ENCODE results near the gene NAV3.

NAV3 gene

GRCh38 chr12:78085542-78086182 lies 255.0 kb downstream of the NAV3 start:
- TF ChIP-seq TAF1 (IDR thresholded peaks at IDR 0.05; ENCODE audit: low read depth, low read length) (no peak), POU2F2 (IDR thresholded peaks at IDR 0.05; ENCODE audit: low read depth, low read length) (no peak), PAX5 (IDR thresholded peaks at IDR 0.05; ENCODE audit: insufficient read depth, low read length, severe bottlenecking) (no peak), SPI1 (IDR thresholded peaks at IDR 0.05; ENCODE audit: low read depth, low read length) (no peak), POLR2AphosphoS5 (IDR thresholded peaks at IDR 0.05; ENCODE audit: low read depth, low read length) (no peak), POLR2A (IDR thresholded peaks at IDR 0.05; ENCODE audit: low read depth, low read length) (no peak)
- FAIRE-seq = no peak
- DNase-seq (ENCODE audit: insufficient read length, low spot score) = no peak

GRCh38 chr12:78086553-78087362 lies 256.1 kb downstream of the NAV3 start:
- TF ChIP-seq PAX5 (IDR thresholded peaks at IDR 0.05; ENCODE audit: insufficient read depth, low read length, severe bottlenecking) (no peak), SPI1 (IDR thresholded peaks at IDR 0.05; ENCODE audit: low read depth, low read length) (no peak), POU2F2 (IDR thresholded peaks at IDR 0.05; ENCODE audit: low read depth, low read length) (no peak), TAF1 (IDR thresholded peaks at IDR 0.05; ENCODE audit: low read depth, low read length) (no peak), POLR2A (IDR thresholded peaks at IDR 0.05; ENCODE audit: low read depth, low read length) (no peak), POLR2AphosphoS5 (IDR thresholded peaks at IDR 0.05; ENCODE audit: low read depth, low read length) (no peak)
- DNase-seq (ENCODE audit: insufficient read length, low spot score) (no peak), FAIRE-seq (no peak)

- FAIRE-seq (no peak), DNase-seq (ENCODE audit: insufficient read length, low spot score) (no peak)
- TF ChIP-seq POLR2A (IDR thresholded peaks at IDR 0.05; ENCODE audit: low read depth, low read length) (no peak), POU2F2 (IDR thresholded peaks at IDR 0.05; ENCODE audit: low read depth, low read length) (no peak), PAX5 (IDR thresholded peaks at IDR 0.05; ENCODE audit: insufficient read depth, low read length, severe bottlenecking) (no peak), SPI1 (IDR thresholded peaks at IDR 0.05; ENCODE audit: low read depth, low read length) (no peak), TAF1 (IDR thresholded peaks at IDR 0.05; ENCODE audit: low read depth, low read length) (no peak), POLR2AphosphoS5 (IDR thresholded peaks at IDR 0.05; ENCODE audit: low read depth, low read length) (no peak)
Measured at GRCh38 chr12:78087363-78087675, 256.6 kb downstream of the NAV3 start.

GRCh38 chr12:78088391-78088832 lies 257.7 kb downstream of the NAV3 start:
- TF ChIP-seq PAX5 (IDR thresholded peaks at IDR 0.05; ENCODE audit: insufficient read depth, low read length, severe bottlenecking) (no peak), POLR2A (IDR thresholded peaks at IDR 0.05; ENCODE audit: low read depth, low read length) (no peak), POU2F2 (IDR thresholded peaks at IDR 0.05; ENCODE audit: low read depth, low read length) (no peak)
- DNase-seq (ENCODE audit: insufficient read length, low spot score) (no peak), FAIRE-seq (no peak)

- TF ChIP-seq PAX5 (IDR thresholded peaks at IDR 0.05; ENCODE audit: insufficient read depth, low read length, severe bottlenecking) (no peak), SPI1 (IDR thresholded peaks at IDR 0.05; ENCODE audit: low read depth, low read length) (no peak), POLR2AphosphoS5 (IDR thresholded peaks at IDR 0.05; ENCODE audit: low read depth, low read length) (no peak), TAF1 (IDR thresholded peaks at IDR 0.05; ENCODE audit: low read depth, low read length) (no peak), POU2F2 (IDR thresholded peaks at IDR 0.05; ENCODE audit: low read depth, low read length) (no peak), POLR2A (IDR thresholded peaks at IDR 0.05; ENCODE audit: low read depth, low read length) (no peak)
- FAIRE-seq (no peak), DNase-seq (ENCODE audit: insufficient read length, low spot score) (no peak)
Measured at GRCh38 chr12:78090266-78090665, 259.6 kb downstream of the NAV3 start.

GRCh38 chr12:78095623-78096022 lies 264.9 kb downstream of the NAV3 start:
- FAIRE-seq = no peak
- TF ChIP-seq SPI1 (IDR thresholded peaks at IDR 0.05; ENCODE audit: low read depth, low read length) (no peak), POLR2AphosphoS5 (IDR thresholded peaks at IDR 0.05; ENCODE audit: low read depth, low read length) (no peak), POLR2A (IDR thresholded peaks at IDR 0.05; ENCODE audit: low read depth, low read length) (no peak), TAF1 (IDR thresholded peaks at IDR 0.05; ENCODE audit: low read depth, low read length) (no peak), PAX5 (IDR thresholded peaks at IDR 0.05; ENCODE audit: insufficient read depth, low read length, severe bottlenecking) (no peak), POU2F2 (IDR thresholded peaks at IDR 0.05; ENCODE audit: low read depth, low read length) (no peak)
- DNase-seq (ENCODE audit: insufficient read length, low spot score) = no peak

GRCh38 chr12:78096909-78097597 lies 266.4 kb downstream of the NAV3 start:
- TF ChIP-seq POLR2AphosphoS5 (IDR thresholded peaks at IDR 0.05; ENCODE audit: low read depth, low read length) = no peak
- no peak for TF ChIP-seq POLR2A (IDR thresholded peaks at IDR 0.05; ENCODE audit: low read depth, low read length)
- no peak for TF ChIP-seq POU2F2 (IDR thresholded peaks at IDR 0.05; ENCODE audit: low read depth, low read length)
- TF ChIP-seq PAX5 (IDR thresholded peaks at IDR 0.05; ENCODE audit: insufficient read depth, low read length, severe bottlenecking) = no peak
- no peak for TF ChIP-seq SPI1 (IDR thresholded peaks at IDR 0.05; ENCODE audit: low read depth, low read length)
- no peak for TF ChIP-seq TAF1 (IDR thresholded peaks at IDR 0.05; ENCODE audit: low read depth, low read length)
- no peak for FAIRE-seq
- DNase-seq (ENCODE audit: insufficient read length, low spot score) = no peak

- DNase-seq (ENCODE audit: insufficient read length, low spot score) = no peak
- TF ChIP-seq POLR2A (IDR thresholded peaks at IDR 0.05; ENCODE audit: low read depth, low read length) = no peak
- no peak for TF ChIP-seq SPI1 (IDR thresholded peaks at IDR 0.05; ENCODE audit: low read depth, low read length)
- no peak for TF ChIP-seq POU2F2 (IDR thresholded peaks at IDR 0.05; ENCODE audit: low read depth, low read length)
- TF ChIP-seq POLR2AphosphoS5 (IDR thresholded peaks at IDR 0.05; ENCODE audit: low read depth, low read length) = no peak
- TF ChIP-seq TAF1 (IDR thresholded peaks at IDR 0.05; ENCODE audit: low read depth, low read length) = no peak
- no peak for TF ChIP-seq PAX5 (IDR thresholded peaks at IDR 0.05; ENCODE audit: insufficient read depth, low read length, severe bottlenecking)
- no peak for FAIRE-seq
Measured at GRCh38 chr12:78099806-78100205, 269.1 kb downstream of the NAV3 start.
